Effector memory CD4-positive, alpha-beta T cell (primary cell): ENCODE data around the gene GALNT2.

Source experiments
- DNase-seq, 3 donors: peaks; one replicate each; pipeline ENCODE4 v3.0.0-alpha.2; 2020
- H3K27ac ChIP-seq: 2 replicates; pipeline ENCODE4 v1.7.0; 2013; ENCODE audit warnings: mild to moderate bottlenecking, low read length, moderate library complexity; ENCODE audit not compliant: insufficient read depth, poor library complexity, severe bottlenecking
- H3K27me3 ChIP-seq: replicated peaks from 2 replicates; pipeline ENCODE4 v1.7.0; 2013; ENCODE audit warnings: mild to moderate bottlenecking, low read length; ENCODE audit not compliant: insufficient read depth, control insufficient read depth, poor library complexity, severe bottlenecking
- H3K36me3 ChIP-seq: 2 replicates; pipeline ENCODE4 v1.7.0; 2013; ENCODE audit warnings: mild to moderate bottlenecking, low read length, moderate library complexity; ENCODE audit not compliant: control insufficient read depth, insufficient read depth
- H3K4me1 ChIP-seq: 2 replicates; pipeline ENCODE4 v1.7.0; 2013; ENCODE audit warnings: low read length, mild to moderate bottlenecking; ENCODE audit not compliant: control insufficient read depth, insufficient read depth, poor library complexity, severe bottlenecking
- H3K4me3 ChIP-seq: 2 replicates; pipeline ENCODE4 v1.7.0; 2013; ENCODE audit warnings: low read length, low read depth, mild to moderate bottlenecking; ENCODE audit not compliant: insufficient read depth, poor library complexity, severe bottlenecking
- H3K9me3 ChIP-seq: 2 replicates; pipeline ENCODE4 v1.7.0; 2013; ENCODE audit warnings: mild to moderate bottlenecking, low read length, moderate library complexity; ENCODE audit not compliant: control insufficient read depth

GALNT2 gene

DNA sequence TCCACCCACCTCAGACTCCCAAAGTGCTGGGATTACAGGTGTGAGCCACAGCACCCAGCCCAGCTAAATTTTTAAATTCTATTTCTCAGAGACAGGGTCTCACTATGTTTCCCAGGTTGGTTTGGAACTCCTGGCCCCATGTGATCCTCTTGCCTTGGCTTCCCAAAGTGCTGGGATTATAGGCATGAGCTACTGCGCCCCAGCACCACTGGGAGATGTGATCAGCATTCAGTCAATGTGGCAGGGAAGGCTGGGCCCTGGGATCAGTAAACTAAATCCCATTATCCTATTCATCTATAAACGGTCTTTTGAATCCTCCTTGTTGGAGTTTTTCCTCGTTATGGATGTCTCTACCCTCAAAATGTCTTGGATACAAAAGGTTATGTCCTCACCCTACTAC lies 245.6 kb downstream of the GALNT2 start:
- Histone ChIP-seq H3K4me1 (no peaks in the 10 kb centered on the region), H3K27ac (no peak overlapping the region), H3K4me3 (no peak overlapping the region), H3K27me3 (no peaks in the 10 kb centered on the region), H3K9me3 (no peaks in the 10 kb centered on the region), H3K36me3 (no peaks in the 10 kb centered on the region)
- no peak for DNase-seq

DNA sequence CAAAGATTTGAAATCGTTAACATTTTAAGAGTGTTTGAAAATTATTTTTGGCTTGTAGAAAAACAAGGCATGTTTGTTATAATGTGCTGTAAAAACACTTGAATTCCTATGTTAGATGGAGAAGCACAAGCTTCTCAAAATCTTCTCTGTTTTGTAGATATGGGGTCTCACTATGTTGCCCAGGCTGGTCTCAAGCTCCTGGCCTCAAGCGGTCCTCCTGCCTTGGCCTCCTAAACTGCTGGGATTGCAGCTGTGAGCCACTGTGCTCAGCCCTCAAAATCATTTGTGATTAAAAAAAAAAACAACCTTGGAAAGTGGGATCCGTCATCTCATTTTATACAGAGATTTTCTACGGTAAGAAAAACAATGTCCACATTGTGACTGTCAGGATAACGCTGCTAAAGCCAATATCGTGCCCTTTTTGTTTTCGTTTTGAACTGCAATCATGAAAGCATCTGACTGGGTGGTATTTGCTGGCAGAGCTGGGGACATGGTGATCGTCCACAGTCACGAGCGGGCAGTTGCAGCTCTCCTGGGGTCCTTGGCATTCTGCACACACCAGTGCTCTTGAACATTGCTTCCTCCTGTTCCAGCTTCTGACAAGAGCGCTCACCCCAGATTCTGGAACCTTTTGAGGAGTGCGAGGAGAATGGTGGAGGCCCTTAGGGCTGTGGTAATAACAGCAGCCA lies 246.6 kb downstream of the GALNT2 start:
- no peaks in the 10 kb centered on the region for H3K36me3 ChIP-seq
- H3K27ac ChIP-seq, result no peak overlapping the region
- no peak for DNase-seq
- no peaks in the 10 kb centered on the region for H3K9me3 ChIP-seq
- H3K27me3 ChIP-seq, result no peaks in the 10 kb centered on the region
- no peaks in the 10 kb centered on the region for H3K4me1 ChIP-seq
- no peak overlapping the region for H3K4me3 ChIP-seq

DNA sequence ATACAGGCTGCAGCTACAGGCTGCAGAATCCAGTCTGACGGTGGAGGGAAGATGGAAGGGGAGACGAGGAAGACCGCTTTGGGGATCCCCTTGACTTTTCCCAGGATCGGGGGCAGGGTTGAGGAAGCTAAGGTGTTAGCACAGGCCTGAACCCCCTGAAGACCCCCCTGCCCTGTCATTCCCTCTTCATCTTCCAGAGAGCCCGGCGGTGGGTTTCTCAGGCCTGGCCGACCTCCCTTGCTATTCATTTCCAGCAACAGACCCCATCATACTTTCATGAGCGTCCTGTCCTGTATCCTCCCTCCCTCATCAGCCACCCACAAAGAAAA lies 247.1 kb downstream of the GALNT2 start:
- no peak for DNase-seq
- Histone ChIP-seq H3K27me3 (no peaks in the 10 kb centered on the region), H3K9me3 (no peaks in the 10 kb centered on the region), H3K36me3 (no peaks in the 10 kb centered on the region), H3K4me1 (no peaks in the 10 kb centered on the region), H3K4me3 (no peak overlapping the region), H3K27ac (no peak overlapping the region)

DNA sequence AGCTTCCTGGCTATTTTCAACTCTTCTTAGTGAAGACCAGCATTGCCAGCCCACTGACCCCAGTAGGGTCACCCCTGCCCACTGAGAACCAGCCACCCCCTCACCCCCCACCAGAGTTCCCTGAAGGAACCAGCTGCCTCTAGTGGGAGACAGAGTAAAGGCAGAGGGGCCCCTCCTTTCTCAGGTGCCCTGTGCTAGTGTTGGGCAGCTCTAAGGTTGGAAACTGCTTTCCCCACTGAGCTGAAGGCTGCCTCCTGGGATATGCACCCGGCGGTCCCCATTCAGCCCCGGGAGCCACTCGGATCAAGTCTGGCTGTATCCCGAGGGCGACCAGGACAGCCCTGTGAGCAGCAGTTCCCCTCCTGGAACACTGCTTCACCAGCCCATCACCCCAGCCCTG lies 248.1 kb downstream of the GALNT2 start:
- Histone ChIP-seq H3K36me3 (no peaks in the 10 kb centered on the region), H3K4me1 (no peaks in the 10 kb centered on the region), H3K27ac (no peak overlapping the region), H3K9me3 (no peaks in the 10 kb centered on the region), H3K27me3 (no peaks in the 10 kb centered on the region), H3K4me3 (no peak overlapping the region)
- no peak for DNase-seq

DNA sequence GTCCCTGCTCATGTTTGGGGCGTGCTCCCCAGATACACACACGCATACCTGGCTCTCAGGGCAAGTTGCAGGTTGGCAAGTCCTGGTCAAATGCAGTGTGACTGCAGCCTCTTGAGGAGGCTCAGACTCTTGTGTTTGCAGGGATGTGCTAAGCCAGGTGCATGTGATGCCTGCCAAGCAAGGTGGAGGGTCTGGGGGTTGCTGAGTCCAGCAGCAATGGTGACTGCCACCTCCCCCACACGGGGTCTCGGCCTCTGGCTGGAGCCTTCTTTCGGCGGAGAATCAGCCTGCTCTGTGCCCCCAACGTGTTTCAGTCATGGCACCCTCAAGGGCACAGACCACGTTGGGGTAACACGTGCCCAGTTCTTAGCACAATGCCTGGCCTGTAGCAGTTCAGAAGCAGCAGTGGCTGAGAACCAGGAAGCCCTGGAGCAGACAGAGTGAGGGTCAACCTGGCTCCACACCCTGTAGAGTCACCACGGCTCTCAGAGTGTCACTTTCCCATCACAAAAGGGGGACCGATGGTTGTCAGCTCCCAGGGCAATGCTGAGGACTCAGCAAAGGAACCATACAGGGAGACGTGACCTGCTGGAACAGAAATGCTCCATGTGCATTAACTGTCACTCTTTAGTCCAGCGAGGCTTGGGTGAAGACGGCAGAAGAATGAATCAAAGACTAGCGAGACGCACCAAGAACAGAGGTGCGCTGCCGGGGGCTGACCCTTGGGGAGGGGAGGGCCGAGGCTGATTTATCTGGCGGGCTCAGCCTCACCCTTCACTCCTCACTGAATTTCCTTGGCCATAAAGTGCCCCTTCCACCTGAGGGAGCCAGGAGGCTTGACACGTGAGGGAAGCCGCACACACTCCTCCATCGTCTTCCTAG lies 250.1 kb downstream of the GALNT2 start:
- Histone ChIP-seq H3K27ac (no peak overlapping the region), H3K36me3 (no peaks in the 10 kb centered on the region), H3K4me1 (no peaks in the 10 kb centered on the region), H3K9me3 (no peaks in the 10 kb centered on the region), H3K27me3 (no peaks in the 10 kb centered on the region), H3K4me3 (no peak overlapping the region)
- DNase-seq, result no peak

DNA sequence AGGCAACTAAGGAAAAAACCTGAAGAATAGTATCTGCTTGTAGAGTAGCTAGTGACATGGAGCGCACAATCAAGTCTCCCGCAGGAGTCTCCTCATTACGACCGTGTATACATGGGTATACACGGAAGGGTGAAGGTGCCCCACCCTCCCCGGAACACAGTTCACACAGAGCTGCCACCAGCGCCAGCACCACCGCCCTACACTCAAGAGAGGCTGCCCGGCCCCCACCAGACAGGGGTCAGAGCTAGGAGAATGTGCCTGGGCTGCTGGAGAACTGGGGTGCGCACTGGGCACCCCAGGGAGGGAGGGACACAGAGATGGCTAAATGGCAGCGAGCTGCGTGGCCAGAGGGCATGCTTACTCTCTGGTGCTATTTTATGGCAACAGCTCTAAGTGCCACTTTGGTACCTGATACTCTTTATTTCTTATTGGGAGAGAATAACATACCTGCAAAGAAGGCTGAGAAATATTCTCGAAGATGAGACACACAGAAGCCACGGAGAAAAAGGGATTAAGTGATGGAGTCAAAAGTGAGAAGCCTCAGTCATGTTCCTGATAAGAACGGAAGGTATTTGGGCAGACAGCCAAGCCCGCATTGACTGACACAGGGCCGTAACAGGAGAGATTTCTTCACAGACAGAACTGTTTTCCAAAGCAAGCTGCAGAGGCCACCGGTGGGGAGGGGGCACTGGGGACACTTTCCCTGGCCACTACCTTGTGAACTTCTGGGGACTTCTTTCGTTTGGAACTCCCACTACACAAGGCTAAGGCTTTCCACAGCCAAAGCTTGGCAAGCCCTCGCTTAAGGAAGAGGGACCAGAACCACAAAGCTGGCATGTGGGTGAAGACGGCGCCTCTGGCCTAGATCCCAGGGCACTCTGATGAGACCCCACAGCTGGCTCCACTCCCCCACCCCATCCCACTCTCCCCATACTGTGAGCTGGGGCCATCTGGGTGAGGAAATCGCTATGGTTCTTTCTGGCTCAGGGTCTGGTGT lies 251.1 kb downstream of the GALNT2 start:
- Histone ChIP-seq H3K9me3 (no peaks in the 10 kb centered on the region), H3K36me3 (no peaks in the 10 kb centered on the region), H3K4me1 (no peaks in the 10 kb centered on the region), H3K27ac (no peak overlapping the region), H3K27me3 (no peaks in the 10 kb centered on the region), H3K4me3 (no peak overlapping the region)
- no peak for DNase-seq

DNA sequence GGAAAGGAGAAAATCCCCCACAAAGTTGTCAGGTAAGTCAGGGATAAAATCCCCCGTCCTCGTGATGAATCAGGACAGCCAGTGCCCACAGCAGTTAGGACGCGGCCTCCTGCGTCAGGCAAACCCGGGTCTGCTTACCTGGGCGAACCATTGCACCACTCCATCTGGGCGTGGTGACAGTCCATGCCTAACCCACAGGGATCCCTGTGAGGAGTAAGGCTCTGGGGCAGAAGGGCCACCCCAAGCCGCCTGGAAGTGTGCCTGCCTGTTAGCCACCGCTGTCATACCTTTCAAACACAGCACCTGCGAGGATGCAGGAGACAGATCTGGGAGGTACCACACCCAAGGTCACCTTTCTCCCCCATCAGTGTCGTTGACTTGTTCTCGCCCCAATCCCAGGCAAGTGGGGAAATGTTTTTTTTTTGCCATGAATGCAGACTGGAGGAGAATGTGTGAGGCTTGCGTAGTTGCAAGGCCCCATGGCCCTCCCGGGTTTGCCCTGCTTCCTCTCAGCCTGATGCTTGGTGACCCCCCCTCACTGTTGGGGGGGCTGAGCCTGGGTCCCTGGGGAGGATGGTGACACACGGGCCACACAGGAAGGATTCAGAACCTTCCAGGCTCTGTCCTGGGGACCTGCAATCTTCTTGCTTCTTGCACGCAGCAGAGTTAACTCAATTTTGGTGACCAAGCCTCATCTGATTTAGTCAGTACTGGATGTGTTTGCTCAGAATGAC lies 252.1 kb downstream of the GALNT2 start:
- H3K36me3 ChIP-seq, result no peaks in the 10 kb centered on the region
- H3K27me3 ChIP-seq, result no peaks in the 10 kb centered on the region
- DNase-seq, result no peak
- H3K4me3 ChIP-seq, result no peak overlapping the region
- no peak overlapping the region for H3K27ac ChIP-seq
- H3K9me3 ChIP-seq, result no peaks in the 10 kb centered on the region
- no peaks in the 10 kb centered on the region for H3K4me1 ChIP-seq

DNA sequence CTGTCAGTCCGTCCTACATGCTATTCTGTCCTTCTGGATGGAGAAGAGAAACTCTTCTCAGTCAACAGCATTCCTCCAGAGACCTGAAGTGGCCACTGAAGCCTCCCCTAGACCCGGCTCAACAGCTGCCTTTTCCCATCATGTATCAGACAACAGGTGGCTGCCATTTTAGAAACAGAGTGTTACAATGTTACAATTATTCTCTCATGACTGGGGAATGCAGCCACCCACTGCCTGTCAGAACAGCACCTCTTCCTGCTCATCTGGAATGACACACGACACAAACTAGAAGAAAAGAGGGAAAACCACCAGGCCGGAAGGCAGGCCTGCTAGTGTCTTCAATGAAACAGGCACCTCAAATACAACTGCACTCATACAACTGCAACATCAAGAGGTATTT lies 253.8 kb downstream of the GALNT2 start:
- H3K27ac ChIP-seq, result no peak overlapping the region
- no peak for DNase-seq
- H3K4me1 ChIP-seq, result no peaks in the 10 kb centered on the region
- H3K27me3 ChIP-seq, result no peaks in the 10 kb centered on the region
- H3K9me3 ChIP-seq, result no peaks in the 10 kb centered on the region
- H3K36me3 ChIP-seq, result no peaks in the 10 kb centered on the region
- no peak overlapping the region for H3K4me3 ChIP-seq

DNA sequence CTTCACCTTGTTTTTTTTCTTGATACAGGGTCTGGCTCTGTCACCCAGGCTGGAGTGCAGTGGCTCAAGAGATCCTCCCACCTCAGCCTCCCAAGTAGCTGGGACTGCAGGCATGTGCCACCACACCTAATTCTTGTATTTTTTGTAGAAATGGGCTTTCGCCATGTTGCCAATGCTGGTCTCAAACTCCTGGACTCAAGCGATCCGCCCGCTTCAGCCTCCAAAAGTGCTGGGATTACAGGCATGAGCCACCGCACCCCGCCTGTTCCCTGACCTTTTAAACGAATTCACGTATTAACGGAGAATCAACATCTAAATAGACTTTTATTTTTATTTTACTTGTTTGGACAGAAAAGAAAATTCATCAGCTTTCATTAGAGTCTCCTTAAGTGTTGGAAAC lies 254.3 kb downstream of the GALNT2 start:
- Histone ChIP-seq H3K4me1 (no peaks in the 10 kb centered on the region), H3K4me3 (no peak overlapping the region), H3K9me3 (no peaks in the 10 kb centered on the region), H3K27me3 (no peaks in the 10 kb centered on the region), H3K36me3 (no peaks in the 10 kb centered on the region), H3K27ac (no peak overlapping the region)
- DNase-seq, result no peak
